GM19452 (cell line): ENCODE measurements around the gene FBXO34.
"Not testable (repeated sequence)": the region's sequence is repeated elsewhere in the genome, so short reads cannot be mapped to it uniquely, and the experiment has no call there.

Experiments used
- ATAC-seq: cut with Tn5 transposase; IDR thresholded peaks from one replicate; pipeline ENCODE4 v1.9.1; 2021; ENCODE audit not compliant: unreplicated experiment

The FBXO34 gene

DNA sequence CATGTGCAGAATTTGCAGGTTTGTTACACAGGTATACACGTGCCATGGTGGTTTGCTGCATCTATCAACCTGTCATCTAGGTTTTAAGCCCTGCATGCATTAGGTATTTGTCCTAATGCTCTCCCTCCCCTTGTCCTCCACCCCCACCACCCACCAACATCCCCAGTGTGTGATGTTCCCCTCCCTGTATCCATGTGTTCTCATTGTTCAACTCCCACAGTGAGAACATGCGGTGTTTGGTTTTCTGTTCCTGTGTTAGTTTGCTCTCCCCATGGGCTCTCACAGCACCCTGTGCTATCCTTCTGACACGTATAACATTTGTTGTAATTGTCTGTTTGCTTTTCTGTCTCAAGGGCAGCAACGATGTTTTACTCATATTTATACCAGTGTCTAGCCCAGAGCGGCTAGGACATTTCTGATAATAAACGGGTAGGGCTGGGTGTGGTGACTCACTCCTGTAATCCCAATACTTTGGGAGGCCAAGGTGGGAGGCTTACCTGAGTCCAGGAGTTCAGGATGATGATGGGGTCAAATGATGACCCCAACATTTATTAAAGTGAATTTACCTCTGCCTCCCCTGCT is 73.5 kb downstream of the FBXO34 start:
- ATAC-seq = not testable (repeated sequence)

DNA sequence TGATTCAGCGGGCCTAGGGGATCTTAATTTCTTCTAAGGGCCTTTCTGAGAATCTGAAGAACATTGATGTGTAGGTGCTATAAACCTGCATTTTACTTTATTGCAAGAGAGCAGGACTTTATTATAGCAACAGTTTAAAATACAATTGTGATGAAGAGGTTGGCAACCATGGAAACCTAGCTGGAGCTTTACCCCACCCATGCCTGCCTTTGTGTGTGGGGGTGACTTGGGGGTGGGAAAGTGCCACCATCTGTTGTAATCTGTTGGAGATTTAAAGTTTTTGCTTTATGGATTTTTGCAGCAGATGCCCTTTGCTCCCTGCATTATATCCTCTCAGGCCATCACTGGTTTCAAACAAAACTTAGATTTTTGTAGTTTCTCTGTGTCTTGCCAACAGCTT is 75.8 kb downstream of the FBXO34 start:
- no peak for ATAC-seq

DNA sequence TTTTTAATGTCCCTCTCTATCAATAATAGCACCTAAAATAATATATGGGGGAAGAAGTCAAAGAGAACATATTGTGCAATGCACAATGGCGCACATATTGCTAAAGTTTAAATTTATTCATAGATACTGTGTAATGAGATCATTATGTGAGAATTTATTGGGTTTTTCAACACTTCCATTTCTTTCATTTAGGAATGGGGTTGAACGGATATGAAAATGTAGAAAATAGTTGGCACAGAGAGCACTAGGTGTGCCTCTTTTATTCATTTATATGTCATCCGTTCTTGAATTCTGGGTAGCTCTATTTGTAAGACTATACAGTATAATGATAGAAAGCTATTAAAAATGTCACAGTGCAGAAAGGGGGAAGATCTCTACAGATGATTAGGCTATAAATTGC is 76.5 kb downstream of the FBXO34 start:
- ATAC-seq = no peak

DNA sequence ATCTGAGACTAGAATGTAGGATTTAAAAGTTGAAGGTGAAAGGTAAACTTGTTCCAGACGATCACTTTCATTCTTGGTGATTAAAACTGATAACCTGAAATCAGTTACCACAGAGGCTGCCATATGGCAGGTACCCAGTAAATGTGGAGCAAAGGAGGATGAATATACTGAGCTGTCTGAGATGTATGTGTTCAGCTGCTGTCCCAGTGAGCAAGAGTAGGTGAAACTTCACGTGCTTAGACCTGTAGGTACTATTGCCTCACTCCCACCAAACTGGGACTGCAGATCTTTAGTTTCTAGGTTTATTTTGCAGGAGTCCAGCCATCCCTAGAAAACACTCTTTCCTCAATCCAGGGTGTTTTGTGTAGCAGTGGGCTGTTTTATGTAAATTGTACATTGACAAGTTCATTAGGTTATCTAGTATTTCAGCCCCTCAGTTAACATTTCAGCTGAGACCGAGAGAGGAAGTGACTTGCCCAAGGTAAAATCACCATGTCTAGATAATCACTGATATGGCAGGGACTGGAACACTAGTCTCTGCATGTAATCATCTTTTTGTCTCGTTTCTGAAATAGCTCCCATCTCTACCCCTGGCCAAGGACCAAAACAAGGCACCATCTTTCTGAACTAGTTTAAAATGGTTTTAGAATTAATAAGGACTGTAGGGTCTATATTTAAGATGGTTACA is 77.7 kb downstream of the FBXO34 start:
- peak; percentile 61 for ATAC-seq

DNA sequence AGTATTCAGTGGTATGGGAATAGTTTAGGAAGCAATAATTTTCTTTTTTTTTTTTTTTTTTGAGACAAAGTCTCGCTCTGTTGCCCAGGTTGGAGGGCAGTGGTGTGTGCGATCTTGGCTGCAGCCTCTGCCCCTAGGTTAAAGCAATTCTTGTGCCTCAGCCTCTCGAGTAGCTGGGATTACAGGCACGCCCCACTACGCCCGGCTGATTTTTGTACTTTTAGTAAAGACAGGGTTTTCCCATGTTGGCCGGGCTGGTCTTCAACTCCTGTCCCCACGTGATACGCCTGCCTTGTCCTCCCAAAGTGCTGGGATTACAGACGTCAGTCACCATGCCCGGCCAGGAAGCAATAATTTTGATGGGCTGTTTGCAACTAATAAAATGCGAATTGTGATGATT is 78.3 kb downstream of the FBXO34 start:
- ATAC-seq = no peak

DNA sequence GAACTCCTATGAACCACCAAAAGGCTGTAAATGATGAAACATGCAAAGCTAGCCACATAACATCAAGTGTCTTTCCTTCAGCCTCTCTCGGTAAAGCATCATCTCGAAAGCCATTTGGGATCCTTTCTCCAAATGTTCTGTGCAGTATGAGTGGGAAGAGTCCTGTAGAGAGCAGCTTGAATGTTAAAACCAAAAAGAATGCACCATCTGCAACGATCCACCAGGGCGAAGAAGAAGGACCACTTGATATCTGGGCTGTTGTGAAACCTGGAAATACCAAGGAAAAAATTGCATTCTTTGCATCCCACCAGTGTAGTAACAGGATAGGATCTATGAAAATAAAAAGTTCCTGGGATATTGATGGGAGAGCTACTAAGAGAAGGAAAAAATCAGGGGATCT is 79.2 kb downstream of the FBXO34 start:
- ATAC-seq = no peak

DNA sequence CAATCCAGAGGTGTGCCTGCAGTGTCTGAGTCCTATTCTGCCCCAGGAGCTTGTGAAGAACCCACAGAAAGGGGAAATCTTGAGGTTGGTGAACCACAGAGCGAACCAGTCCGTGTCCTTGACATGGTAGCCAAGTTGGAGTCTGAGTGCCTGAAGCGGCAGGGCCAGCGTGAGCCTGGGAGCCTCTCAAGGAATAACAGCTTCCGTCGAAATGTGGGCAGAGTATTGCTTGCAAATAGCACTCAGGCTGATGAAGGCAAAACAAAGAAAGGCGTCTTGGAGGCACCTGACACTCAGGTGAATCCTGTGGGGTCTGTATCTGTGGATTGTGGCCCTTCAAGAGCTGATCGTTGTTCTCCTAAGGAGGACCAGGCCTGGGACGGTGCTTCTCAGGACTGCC is 79.9 kb downstream of the FBXO34 start:
- no peak for ATAC-seq

DNA sequence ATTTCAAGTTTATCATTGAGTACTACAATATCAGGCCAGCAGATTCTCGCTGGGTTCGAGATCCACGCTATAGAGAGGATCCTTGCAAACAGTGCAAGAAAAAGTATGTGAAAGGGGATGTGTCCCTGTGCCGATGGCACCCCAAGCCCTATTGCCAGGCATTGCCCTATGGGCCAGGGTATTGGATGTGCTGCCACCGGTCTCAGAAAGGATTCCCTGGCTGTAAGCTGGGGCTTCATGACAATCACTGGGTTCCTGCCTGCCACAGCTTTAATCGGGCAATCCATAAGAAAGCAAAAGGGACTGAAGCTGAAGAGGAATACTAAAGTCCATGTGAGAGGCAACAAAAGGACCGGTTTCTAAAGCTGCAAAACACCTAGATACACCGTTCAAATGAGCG is 81.0 kb downstream of the FBXO34 start:
- ATAC-seq = no peak

DNA sequence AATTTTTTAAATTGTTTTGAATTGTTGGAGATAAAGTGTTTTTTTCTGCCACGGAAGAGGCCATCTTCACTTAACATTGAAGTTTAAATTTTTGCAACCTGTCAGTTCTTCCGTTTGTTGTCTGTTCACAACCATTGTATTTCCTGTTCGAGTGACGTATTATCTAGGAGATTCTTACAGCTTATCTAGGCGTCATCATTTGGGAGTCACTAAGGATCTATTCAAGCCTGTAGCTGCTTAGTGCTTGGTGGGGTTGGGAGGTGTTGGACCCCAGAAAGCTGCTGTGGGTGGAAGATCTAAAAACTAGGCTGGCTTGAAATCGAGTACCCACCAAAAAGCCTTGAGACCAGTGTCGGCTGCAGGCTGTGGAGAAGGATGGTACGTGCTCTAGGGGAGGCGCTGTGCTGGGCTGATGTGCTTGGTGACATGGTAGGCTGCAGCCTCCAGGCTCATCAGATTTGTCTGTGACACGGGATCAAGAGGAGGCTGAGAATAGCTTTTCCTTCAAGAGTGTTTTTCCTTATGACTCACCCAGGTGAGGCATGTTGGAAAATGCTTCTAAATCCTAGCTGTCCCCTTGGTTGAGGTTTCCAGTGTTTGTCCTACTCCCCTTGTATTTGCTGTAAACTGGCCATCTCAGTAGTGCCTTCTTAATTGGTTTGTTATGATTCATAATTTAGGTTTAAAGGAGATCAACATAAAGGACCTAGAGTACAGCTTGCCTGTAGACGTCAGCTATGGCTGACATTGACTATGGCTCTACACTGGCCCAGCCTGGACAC is 82.7 kb downstream of the FBXO34 start:
- ATAC-seq = no peak

DNA sequence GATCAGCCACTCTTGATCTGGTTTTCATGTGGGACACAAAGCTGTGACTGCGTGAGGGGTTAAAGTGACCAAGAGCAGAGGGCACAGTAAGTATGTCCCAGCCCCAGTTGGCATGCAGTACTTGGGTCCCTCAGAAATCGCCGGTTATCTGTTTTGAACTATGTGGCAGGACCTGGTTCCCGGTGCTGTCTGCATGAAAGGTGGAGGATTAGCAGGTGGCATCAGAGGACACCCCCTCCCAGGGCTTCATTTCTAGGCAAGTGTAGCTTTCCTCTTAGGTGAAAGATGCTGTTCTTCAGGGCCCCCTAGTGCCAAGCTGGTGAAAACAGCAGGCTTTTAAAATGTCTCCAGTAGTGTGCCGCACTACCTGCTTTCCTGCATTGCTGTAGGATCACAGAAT is 83.3 kb downstream of the FBXO34 start:
- ATAC-seq = no peak

DNA sequence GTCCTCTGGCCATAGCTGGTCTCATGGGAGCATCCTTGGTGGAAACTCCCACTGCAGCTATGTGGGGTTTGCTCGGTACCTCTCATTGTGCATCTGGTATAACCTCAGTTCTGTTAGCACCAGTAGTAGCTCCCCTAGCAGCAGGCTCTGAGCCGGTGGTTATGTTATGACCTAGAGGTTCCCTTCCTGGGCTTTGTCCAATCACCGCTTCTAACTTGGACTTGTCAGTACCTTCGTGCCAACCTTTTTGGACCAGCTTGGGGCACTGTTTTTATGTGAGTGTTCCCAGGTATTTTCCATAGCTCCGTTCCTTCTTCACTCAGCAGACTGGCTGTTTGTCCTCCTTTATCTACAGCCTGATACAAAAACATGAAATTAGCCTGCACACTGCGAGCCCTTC is 84.7 kb downstream of the FBXO34 start:
- no peak for ATAC-seq

DNA sequence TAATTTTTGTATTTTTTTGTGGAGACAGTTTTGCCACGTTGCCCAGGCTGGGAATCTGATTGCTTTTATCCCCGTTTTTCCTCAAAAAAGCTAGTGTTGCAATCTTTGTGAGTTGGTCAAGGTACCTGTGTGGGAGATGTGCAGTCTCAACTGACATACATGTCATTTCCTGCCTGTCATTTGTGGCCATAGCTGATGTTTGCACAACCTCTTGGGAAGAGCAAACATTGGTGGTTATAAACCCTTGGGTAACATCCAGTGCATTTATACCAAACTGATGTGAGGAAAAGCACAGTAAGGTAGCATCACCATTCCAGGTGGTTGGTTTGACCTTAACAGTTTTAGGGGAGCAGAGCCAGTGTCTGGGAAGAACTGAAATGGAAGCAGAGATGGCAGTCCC is 85.7 kb downstream of the FBXO34 start:
- ATAC-seq = no peak

DNA sequence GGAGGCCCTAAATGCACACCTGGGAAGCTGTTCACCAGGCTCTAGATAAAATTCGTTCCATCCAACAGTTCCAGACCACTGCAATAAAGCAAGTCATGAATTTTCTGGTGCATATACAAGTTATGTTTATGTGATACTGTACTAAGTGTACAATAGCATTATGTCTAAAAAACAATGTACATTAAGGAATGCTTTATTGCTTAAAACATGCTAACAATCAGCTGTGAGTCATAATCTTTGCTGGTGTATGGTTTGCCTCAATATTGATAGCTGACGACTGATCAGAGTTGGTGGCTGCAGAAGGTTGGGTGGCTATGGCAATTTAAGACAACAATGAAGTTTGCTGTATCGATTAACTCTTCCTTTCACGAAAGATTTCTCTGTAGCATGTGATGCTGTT is 88.1 kb downstream of the FBXO34 start:
- ATAC-seq = no peak

DNA sequence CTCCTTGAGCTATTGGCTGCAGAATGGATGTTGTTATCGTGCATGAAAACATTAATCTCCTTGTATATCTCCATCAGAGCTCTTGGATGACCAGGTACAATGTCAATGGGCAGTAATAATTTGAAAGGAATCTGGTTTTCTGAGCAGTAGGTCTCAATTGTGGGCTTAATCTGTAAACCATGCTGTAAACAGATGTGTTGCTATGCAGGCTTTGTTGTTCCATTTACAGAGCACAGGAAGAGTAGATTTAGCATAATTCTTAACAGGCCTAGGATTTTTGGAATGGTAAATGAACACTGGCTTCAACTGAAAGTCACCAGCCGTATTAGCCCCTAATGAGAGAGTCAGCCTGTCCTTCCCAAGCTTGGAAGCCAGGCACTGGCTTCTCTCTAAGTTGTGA is 90.0 kb downstream of the FBXO34 start:
- no peak for ATAC-seq

DNA sequence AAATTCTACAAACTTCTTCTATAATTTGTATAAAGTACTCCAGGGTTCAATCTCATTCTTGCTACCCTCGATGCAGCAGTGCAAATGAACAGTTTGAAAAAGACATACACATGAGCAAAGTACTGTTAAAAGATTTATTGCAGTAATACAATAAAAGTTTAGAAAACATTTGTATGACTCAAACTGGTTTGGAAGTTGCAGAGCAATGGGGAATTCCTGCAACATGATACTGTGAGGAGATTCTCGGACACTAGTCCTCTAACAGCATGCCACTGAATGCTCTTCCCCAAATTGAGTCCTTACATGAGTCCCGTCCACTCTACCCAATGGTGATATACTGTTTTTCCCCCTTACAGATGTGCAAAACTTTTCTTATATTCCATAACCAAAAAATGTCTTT is 95.0 kb downstream of the FBXO34 start:
- no peak for ATAC-seq

DNA sequence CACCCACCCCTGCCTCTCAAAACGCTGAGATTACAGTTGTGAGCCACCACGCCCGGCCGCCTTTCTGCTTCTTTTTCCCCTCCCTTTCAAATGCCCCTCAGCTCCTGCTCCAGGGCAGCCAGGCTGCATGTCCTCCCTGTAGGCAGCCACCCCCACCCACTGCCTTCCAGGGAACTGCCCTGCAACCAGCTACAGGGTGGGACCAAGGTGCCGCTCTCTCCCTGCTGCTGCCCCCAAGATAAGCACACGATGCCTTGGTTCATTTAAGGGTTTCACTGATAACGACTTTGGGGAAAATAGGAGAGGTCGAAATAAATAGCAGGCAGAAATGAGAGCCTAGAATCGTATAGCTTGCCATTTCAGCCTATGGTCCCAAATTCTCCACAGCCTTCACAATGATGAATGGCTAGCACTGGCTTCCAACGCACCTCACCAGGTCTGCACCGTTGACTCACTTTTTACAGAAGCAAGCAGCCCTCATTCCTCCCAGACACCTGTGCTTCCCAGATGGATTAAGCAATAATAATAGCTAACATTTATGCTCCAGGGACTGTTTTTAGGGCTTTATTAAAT is 99.7 kb downstream of the FBXO34 start:
- ATAC-seq = no peak

DNA sequence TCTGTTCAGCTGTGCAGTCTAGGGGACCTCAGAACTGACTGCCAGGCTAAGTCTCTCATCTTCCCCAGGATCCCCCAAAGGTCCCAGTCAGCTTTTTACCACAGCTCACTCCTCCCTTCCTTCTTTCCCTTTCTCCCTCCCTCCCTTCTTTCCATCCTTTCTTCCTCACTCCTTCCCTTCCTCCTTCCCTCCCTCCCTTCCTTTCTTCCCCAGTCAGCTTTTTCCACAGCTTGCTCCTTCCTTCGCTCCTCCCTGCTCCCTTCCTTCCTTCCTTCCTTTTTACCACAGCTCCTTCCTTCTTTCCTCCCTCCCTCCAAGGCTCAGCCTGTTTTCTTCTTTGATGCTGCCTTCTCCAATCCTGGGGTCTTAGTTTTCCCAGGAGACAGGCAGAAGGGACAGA is 101.2 kb downstream of the FBXO34 start:
- ATAC-seq = no peak

DNA sequence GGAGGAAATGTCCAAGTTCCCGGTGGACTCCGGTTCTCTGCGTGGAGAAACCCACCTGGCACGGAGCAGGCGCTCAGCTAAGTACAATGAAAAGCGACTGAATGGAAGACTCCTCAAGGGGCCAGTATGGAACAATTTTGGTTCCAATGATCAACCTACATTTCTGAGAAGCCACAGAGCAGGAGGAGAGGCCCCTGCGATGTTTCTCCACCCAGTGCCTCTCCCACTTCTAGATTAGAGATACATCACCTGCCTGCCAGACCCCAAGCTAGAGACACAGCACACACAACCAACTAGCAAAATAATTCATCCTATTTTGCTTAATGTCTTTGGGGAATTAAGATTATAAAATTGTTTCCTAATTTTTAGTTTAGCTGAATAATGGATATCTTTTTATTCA is 101.6 kb downstream of the FBXO34 start:
- ATAC-seq = no peak

DNA sequence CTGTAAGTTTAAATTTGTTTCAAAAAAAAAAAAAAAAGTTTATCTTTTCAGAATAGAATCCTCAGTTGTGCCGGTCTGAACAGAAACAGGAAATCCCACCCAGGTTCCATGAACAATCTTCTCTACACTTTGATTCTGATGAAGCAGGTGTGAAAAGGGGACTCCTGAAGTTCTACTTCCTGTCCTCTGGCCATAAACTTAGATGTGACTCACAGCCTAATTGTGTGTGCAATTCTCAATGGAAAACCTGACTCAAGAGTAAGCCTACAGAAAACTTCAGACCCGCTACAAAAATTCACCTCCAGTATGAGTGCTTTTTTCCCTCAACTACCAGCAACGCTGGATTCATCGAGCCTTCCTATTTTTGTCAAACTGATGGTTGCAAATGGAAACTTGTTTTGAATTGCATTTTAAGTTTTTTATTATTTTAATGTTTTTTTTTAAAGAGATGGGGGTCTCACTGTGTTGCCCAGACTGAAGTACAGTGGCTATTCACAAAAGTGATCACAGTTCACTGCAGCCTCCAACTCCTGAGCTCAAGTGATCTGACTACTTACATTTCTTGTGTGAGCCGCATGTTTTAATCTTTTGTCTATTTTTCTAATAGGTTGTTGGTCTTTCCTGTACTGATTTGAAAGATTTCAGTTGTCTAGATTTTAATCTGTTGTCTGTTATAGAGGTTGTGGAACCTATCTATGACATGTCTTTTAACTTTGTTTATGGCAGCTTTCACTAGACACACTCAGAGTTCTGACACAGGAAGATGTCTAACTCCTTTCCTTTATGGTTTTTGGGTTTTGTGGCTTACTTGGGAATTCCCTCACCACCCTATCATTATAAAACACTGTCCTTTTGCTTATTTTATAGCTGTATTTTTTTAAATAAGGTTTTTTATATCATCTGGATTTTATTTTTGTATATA is 102.8 kb downstream of the FBXO34 start:
- ATAC-seq = no peak

DNA sequence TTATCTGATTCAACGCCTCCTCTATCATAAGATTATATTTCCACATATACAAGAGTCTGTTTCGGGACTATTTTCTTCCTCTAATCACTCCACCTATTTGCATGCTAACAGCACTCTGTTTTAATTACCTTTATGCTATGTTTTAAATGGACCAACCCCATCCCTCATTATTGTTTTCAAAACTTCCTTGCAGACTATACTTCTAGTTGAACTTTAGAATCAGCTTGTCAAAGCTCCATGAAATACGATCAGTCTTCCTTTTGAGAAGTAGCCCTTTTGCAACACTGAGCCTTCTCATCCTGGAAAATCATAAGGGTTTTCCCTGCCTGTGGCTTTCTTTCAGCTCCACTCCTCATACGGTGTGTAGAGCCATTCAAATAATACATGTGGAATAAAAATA is 103.5 kb downstream of the FBXO34 start:
- no peak for ATAC-seq

DNA sequence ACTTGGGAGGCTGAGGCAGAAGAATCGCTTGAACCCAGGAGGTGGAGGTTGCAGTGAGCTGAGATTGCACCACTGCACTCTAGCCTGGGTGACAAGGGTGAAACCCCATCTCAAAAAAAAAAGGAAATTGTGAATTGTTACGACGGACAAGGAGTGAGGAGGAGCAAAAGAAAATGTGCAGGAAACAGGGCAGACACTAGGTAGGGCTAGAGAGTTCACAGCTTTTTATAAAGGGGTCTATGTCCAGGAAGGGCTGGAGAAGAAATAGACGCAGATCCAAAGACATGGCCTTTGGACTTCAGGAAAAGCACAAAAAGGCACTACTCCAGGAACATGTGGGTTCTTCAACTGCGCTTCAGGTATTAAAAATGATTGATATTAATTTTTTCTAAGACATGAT is 106.0 kb downstream of the FBXO34 start:
- ATAC-seq = no peak
